A549 (cell line): ENCODE results near the gene MYO18A.

Experiments used
- EP300 ChIP-seq, 2 experiments: fragments of >200 bp; sonication (Bioruptor Twin); formaldehyde crosslinking; IDR thresholded peaks; 2 replicates in 1 of 2; 3 replicates in 1 of 2; pipeline ENCODE4 v1.6.1; 2016 to 2017
- MAZ ChIP-seq: fragments of 150-350 bp; IDR thresholded peaks from 2 replicates; pipeline ENCODE4 v1.6.1; 2014; ENCODE audit warnings: antibody characterized with exemption, low read depth, low read length, borderline replicate concordance
- PHF8 ChIP-seq: fragments of 200-600 bp; sonication (generic); IDR thresholded peaks from 2 replicates; pipeline ENCODE4 v1.6.1; 2016; ENCODE audit warnings: low read depth, mild to moderate bottlenecking, antibody characterized with exemption, moderate library complexity, borderline replicate concordance
- POLR2A ChIP-seq: IDR thresholded peaks from 2 replicates; pipeline ENCODE4 v1.6.1; 2012; ENCODE audit warnings: mild to moderate bottlenecking, low read length
- RAD21 ChIP-seq, 2 experiments: fragments of >200 bp in 1 of 2; sonication (Bioruptor Twin) in 1 of 2; formaldehyde crosslinking in 1 of 2; IDR thresholded peaks in 1 of 2; conservative IDR thresholded peaks in 1 of 2; 2 replicates in 1 of 2; 3 replicates in 1 of 2; pipeline ENCODE4 v1.6.1; 2012 to 2018; ENCODE audit warnings: inconsistent platforms in 1 of 2
- RARB ChIP-seq: fragments of 250-450 bp; sonication (Bioruptor Pico); IDR thresholded peaks from 2 replicates; pipeline ENCODE4 v1.8.0; 2021; ENCODE audit warnings: mild to moderate bottlenecking, moderate library complexity
- ZSCAN20 ChIP-seq: fragments of 250-450 bp; sonication (Bioruptor Pico); IDR thresholded peaks from 2 replicates; pipeline ENCODE4 v1.8.0; 2022; ENCODE audit warnings: mild to moderate bottlenecking, moderate library complexity
- TF ChIP-seq, protein P1 (sequence below): fragments of >200 bp; sonication (Bioruptor Twin); formaldehyde crosslinking; IDR thresholded peaks from 3 replicates; pipeline ENCODE4 v1.5.1; 2016
- TF ChIP-seq, protein P2 (sequence below): fragments of >200 bp; sonication (Bioruptor Twin); formaldehyde crosslinking; IDR thresholded peaks from 3 replicates; pipeline ENCODE4 v1.6.1; 2016

DNA sequence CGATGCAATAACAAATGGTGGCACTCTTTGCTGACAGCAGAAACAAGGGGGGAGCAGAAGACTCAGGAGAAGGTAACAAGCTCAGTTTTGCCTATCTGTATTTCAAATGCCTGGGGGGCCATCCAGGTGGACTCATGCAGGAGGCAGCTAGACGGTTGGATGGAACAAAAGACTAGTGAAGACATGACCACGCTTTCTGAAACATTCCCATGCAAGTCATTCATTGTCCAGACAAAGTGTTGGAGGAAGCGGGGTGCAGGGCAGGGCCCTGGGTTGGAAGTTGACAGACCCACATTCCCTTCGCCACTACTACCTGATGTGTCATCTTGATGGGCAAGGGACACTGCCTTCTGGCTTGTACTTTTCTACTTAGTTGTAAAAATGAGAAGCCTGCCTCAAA lies 36.7 kb upstream of the MYO18A start:
- TF ChIP-seq, protein P1, sequence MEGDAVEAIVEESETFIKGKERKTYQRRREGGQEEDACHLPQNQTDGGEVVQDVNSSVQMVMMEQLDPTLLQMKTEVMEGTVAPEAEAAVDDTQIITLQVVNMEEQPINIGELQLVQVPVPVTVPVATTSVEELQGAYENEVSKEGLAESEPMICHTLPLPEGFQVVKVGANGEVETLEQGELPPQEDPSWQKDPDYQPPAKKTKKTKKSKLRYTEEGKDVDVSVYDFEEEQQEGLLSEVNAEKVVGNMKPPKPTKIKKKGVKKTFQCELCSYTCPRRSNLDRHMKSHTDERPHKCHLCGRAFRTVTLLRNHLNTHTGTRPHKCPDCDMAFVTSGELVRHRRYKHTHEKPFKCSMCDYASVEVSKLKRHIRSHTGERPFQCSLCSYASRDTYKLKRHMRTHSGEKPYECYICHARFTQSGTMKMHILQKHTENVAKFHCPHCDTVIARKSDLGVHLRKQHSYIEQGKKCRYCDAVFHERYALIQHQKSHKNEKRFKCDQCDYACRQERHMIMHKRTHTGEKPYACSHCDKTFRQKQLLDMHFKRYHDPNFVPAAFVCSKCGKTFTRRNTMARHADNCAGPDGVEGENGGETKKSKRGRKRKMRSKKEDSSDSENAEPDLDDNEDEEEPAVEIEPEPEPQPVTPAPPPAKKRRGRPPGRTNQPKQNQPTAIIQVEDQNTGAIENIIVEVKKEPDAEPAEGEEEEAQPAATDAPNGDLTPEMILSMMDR = no peak
- TF ChIP-seq ZSCAN20 (CRISPR knock-in tag) (no peak), MAZ (no peak), POLR2A (no peak), PHF8 (no peak), EP300 (IDR thresholded peaks at IDR 0.05) (no peak), RAD21 (conservative IDR thresholded peaks at IDR 0.05 in 1 of 2, IDR thresholded peaks at IDR 0.05 in 1 of 2) (no peak), RARB (no peak)
- TF ChIP-seq, protein P2, sequence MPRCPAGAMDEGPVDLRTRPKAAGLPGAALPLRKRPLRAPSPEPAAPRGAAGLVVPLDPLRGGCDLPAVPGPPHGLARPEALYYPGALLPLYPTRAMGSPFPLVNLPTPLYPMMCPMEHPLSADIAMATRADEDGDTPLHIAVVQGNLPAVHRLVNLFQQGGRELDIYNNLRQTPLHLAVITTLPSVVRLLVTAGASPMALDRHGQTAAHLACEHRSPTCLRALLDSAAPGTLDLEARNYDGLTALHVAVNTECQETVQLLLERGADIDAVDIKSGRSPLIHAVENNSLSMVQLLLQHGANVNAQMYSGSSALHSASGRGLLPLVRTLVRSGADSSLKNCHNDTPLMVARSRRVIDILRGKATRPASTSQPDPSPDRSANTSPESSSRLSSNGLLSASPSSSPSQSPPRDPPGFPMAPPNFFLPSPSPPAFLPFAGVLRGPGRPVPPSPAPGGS = no peak
